ENCODE data around the gene RUNX1.

RUNX1 gene

GRCh38 chr21:34924771-34925419 is 124.2 kb downstream of the RUNX1 start:
- no peak for DNase-seq

DNA sequence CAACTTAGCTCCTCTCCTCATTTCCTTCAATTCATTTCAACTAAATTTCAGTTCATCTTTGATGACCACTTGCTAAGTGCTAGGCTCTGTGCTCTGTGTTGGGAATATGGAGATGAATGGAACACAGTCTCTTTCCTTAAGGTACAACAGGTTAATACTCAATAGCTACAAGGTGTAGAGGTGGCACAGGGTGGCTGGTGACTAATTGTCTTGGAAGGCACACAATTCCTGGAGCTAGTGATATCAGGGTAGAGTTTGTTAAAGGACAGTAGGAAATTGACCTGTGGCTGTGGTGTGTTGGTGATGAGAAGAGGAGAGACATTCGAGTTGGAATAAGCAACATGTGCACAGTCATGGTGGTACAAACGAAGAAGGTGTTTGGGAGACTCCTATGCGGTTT is 124.9 kb downstream of the RUNX1 start:
- DNase-seq = no peak

DNA sequence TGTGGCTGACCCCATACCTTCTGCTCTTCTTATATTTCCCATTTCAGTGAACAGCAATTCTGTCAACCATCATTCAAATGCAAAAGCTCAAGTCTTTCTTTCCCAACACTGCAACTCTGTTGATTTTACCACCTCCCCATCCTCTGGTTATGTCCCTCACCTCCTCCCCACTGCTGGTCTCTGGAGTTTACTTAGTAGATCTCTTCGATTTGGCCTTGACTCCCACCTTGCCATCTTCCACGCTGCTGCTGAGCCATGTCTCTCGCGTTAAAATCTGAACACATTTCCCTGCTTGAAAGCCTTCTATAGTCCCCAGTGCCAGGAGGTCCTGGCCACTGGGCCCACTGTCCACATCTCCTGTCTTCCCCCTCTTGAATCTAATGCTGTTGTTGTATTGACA is 125.5 kb downstream of the RUNX1 start:
- no peak for DNase-seq

- no peak for DNase-seq
Observed at GRCh38 chr21:34923202-34923601, 125.9 kb downstream of the RUNX1 start.

GRCh38 chr21:34922479-34922878 is 126.6 kb downstream of the RUNX1 start:
- no peak for DNase-seq

DNA sequence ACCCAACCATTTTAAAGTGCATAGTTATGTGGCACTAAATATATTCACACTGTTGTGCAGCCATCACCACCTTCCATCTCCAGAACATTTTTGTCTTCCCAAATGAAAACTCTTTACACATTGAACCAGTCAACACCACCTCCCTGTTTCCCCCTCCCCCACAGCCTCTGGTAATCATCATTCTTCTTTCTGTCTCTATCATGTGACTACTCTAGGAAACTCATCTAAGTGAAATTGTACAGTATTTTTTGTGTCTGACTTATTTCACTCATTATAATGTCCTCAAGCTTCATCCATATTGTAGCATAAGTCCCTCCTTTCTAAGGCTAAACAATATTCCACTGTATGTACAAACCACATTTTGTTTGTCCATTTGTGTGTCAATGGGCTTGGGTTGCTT is 128.0 kb downstream of the RUNX1 start:
- no peak for DNase-seq

GRCh38 chr21:34919406-34919805 is 129.7 kb downstream of the RUNX1 start:
- no peak for DNase-seq

GRCh38 chr21:34916446-34916845 is 132.7 kb downstream of the RUNX1 start:
- no peak for DNase-seq

DNA sequence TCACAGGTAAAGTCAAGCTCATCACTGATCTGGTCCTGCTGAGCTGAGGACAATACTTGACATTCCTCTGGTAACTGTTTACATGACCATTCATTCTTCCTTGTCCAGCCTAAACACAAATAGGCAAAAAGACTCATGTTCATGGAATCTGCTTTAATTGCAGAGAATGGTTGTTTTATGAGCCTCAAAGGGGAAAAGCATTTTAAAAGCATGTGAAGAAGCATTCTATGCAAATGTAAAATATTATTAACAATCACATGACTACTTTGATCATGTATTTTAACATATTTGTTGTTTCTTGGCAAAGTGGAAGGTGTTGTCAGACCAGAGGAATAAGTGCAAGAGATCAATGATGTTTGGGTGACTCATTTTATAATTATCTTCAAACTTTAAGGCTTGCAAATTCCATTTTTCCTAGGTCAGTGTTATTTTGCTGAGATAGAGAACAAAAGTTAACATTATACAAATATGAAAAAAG is 133.7 kb downstream of the RUNX1 start:
- DNase-seq = no peak

DNA sequence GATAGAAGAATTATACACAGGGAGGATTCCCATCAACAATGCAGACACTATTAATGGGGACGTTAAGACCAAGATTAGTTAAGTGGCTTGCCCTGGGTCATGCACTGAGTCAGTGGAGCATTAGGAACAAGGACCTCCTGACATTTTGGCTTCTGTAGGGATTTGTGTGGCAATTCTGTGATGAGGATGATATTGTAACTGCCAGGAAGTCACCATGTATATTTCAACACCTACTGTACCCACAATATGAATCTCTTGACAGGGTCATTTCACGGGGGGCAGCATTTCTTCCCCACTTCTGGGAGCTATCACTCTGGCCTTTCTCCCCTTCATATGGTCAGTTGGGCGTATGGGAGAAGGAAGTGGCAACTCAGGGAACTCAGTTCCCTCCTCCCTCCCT is 134.9 kb downstream of the RUNX1 start:
- no peak for DNase-seq

DNA sequence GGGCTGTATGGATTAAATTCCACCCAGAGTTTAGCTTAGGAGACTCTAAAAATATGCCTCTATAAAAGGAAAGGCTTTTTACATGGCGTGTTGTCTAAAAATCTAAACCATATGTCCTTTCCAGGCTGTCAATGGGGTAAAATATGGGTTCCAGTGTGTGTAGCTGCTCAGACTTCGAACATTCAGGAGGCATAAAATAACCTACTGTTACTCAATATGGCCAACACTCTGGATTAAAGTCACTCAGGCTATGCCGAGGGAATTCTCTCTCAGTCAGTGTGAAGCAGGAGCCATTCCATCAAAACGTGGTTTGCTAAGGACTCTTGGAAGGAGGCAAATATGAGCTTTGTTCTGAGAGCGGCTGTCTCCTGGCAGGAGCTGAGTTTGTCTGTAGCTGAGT is 135.3 kb downstream of the RUNX1 start:
- DNase-seq = no peak

GRCh38 chr21:34912022-34912945 is 136.8 kb downstream of the RUNX1 start:
- no peak for DNase-seq

GRCh38 chr21:34911360-34911759 is 137.7 kb downstream of the RUNX1 start:
- no peak for DNase-seq

- DNase-seq = peak in 24 of 51 donors; percentile 5 to 75 (median 38)
Observed at GRCh38 chr21:34910396-34910795, 138.7 kb downstream of the RUNX1 start.

DNA sequence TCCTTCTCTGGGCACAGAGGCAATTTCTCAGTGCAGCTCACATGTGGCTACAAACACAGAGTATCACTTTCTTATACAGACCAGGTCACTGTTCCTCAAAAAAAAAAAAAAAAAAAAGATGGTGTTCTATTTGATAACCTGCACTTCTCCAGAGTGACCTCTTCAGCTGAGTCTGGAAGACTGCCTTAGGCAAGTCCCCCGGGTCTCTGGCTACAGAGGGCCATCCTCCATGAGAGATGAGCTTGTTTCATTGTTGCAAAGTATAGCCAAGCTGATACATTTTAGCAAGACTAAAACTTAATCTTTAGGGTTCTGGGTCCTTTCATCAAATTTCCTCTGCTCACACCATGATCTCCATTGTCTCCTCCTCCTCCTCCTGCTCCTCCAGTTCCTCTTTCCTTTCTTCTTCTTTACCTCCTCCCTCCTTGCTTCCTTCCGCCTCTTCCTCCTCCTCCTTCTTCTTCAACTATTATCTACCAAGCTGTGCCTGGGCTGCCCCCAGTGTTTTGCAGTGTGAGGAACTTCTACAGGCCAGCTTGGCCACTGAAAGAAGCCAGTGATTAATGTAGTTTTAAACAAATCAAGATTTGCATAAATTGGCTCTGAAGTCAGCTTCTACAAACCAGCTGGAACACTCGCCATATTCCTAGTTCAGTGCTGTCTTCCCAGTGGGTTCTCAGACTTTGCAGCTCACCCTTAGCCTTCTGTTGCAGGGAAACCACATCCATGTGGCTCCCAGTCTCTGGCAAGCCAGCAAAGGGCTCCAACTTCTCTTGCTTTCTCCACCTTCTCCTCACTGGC is 139.4 kb downstream of the RUNX1 start:
- no peak for DNase-seq

- DNase-seq = peak in 2 of 51 donors; percentile 5 to 32
Observed at GRCh38 chr21:34908419-34909055, 140.6 kb downstream of the RUNX1 start.

DNA sequence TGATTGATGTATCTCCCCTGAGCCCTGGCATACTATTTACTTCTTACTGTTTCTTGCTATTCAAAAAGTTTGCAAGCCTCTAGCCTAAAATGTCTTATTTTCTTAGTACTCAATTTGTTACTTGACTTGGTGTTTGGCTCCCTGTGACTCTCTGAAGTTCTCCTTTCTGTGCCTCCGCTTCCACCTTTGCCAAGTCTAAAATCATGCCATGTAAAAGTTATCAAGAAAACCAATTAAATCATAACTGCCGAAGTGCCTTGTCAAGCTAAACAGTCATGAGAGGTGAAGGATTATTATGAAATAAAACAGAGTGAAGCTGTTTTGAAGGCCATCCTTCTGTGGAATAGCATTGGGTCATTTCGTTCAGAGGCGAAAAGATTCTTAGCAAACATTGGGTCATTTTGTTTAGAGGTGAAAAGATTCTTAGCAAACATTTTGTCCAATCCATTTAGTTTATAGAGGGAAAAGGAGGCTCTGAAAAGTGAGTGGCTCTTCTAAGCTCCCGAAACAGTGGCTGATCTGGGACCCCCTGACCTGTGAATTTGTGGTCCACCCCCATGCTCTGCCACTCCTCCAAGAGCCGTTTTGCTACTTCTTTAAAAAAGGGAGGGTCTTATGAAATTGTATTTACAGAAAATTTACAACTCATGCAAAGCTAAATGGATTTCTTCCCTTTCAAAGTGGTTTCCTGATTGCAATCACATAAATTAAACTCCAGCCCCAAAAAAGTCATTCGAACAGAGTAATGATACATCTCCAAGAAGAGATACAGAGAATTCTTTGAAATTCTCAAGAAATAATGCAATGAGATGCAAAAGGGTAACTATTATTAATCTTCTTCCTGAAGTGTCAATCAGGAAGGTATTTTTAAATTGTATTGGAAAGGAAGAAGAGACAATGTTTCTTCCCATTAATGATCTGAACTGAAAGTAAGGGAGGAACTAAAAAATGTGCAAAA is 141.4 kb downstream of the RUNX1 start:
- DNase-seq = no peak

GRCh38 chr21:34906401-34906800 is 142.7 kb downstream of the RUNX1 start:
- DNase-seq = no peak

GRCh38 chr21:34905218-34905537 is 143.9 kb downstream of the RUNX1 start:
- DNase-seq = no peak

GRCh38 chr21:34904526-34905217 is 144.4 kb downstream of the RUNX1 start:
- no peak for DNase-seq
